ENCODE results near the gene LAMC1.

DNA sequence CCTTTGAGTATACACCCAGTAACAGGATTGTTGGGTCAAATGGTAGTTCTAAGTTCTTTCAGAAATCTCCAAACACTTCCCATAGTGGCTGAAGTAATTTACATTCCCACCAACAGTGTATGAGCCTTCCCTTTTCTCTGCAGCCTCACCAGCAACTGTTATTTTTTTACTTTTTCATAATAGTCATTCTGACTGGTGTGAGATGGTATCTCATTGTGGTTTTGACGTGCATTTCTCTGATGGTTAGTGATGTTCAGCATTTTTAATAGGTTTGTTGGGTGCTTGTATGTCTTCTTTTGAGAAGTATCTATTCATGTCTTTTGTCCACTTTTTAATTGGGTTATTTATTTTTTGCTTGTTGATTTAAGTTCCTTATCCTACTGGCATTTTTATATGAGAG is 26.4 kb upstream of the LAMC1 start:
- TF ChIP-seq, protein P1, sequence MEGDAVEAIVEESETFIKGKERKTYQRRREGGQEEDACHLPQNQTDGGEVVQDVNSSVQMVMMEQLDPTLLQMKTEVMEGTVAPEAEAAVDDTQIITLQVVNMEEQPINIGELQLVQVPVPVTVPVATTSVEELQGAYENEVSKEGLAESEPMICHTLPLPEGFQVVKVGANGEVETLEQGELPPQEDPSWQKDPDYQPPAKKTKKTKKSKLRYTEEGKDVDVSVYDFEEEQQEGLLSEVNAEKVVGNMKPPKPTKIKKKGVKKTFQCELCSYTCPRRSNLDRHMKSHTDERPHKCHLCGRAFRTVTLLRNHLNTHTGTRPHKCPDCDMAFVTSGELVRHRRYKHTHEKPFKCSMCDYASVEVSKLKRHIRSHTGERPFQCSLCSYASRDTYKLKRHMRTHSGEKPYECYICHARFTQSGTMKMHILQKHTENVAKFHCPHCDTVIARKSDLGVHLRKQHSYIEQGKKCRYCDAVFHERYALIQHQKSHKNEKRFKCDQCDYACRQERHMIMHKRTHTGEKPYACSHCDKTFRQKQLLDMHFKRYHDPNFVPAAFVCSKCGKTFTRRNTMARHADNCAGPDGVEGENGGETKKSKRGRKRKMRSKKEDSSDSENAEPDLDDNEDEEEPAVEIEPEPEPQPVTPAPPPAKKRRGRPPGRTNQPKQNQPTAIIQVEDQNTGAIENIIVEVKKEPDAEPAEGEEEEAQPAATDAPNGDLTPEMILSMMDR (IDR thresholded peaks at IDR 0.05 in 2 of 3, conservative IDR thresholded peaks at IDR 0.05 in 1 of 3; ENCODE audit: borderline replicate concordance in 1 of 3, insufficient read depth in 1 of 3, low read depth in 2 of 3, low read length in 2 of 3), result no peak
- TF ChIP-seq SP1 (IDR thresholded peaks at IDR 0.05; ENCODE audit: low read depth) (no peak), ZNF274 (IDR thresholded peaks at IDR 0.05; ENCODE audit: low read depth, low read length) (no peak), EZH2 (IDR thresholded peaks at IDR 0.05) (no peak), POLR2A (IDR thresholded peaks at IDR 0.05; ENCODE audit: borderline replicate concordance, extremely low read depth, insufficient read depth, insufficient read length) (no peak), SIN3A (IDR thresholded peaks at IDR 0.05; ENCODE audit: low read depth) (no peak), JUND (IDR thresholded peaks at IDR 0.05) (no peak), ELF1 (IDR thresholded peaks at IDR 0.05; ENCODE audit: borderline replicate concordance, low read depth) (no peak), TCF7L2 (IDR thresholded peaks at IDR 0.05; ENCODE audit: borderline replicate concordance, extremely low read depth, insufficient read depth, insufficient read length) (no peak)
- TF ChIP-seq, protein P2, sequence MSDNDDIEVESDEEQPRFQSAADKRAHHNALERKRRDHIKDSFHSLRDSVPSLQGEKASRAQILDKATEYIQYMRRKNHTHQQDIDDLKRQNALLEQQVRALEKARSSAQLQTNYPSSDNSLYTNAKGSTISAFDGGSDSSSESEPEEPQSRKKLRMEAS (IDR thresholded peaks at IDR 0.05), result no peak
- TF ChIP-seq, protein P3, sequence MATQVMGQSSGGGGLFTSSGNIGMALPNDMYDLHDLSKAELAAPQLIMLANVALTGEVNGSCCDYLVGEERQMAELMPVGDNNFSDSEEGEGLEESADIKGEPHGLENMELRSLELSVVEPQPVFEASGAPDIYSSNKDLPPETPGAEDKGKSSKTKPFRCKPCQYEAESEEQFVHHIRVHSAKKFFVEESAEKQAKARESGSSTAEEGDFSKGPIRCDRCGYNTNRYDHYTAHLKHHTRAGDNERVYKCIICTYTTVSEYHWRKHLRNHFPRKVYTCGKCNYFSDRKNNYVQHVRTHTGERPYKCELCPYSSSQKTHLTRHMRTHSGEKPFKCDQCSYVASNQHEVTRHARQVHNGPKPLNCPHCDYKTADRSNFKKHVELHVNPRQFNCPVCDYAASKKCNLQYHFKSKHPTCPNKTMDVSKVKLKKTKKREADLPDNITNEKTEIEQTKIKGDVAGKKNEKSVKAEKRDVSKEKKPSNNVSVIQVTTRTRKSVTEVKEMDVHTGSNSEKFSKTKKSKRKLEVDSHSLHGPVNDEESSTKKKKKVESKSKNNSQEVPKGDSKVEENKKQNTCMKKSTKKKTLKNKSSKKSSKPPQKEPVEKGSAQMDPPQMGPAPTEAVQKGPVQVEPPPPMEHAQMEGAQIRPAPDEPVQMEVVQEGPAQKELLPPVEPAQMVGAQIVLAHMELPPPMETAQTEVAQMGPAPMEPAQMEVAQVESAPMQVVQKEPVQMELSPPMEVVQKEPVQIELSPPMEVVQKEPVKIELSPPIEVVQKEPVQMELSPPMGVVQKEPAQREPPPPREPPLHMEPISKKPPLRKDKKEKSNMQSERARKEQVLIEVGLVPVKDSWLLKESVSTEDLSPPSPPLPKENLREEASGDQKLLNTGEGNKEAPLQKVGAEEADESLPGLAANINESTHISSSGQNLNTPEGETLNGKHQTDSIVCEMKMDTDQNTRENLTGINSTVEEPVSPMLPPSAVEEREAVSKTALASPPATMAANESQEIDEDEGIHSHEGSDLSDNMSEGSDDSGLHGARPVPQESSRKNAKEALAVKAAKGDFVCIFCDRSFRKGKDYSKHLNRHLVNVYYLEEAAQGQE (IDR thresholded peaks at IDR 0.05; ENCODE audit: low read depth), result no peak

Data from HCT116 (cell line).